Kidney (tissue), 14 donors: ENCODE results near the gene IQGAP3. TPM values are rescaled to one million over a fixed set of nuclear protein-coding genes. Genes with fewer than 3 reads are reported as not detected.

Experiments used
- DNase-seq, 5 donors: peaks; one replicate each; pipeline ENCODE4 v3.0.0-alpha.2; 2013 to 2020
- FAIRE-seq: peaks from 2 replicates; lab custom pipeline; 2012; peaks lifted over from hg19 to GRCh38; lab: Jason Lieb, UNC
- H3K27ac ChIP-seq, 2 donors: one replicate each; pipeline ENCODE4 v1.7.0; 2013; ENCODE audit warnings: low read depth in 2 of 2, low read length in 2 of 2, inconsistent platforms in 1 of 2
- H3K27me3 ChIP-seq: one replicate; pipeline ENCODE4 v1.7.1; 2013; ENCODE audit warnings: low read length, inconsistent platforms; ENCODE audit not compliant: control insufficient read depth, insufficient read depth
- H3K36me3 ChIP-seq, 3 donors: one replicate each; pipeline versions ENCODE4 v1.7.0 to v1.7.1; 2013; ENCODE audit warnings: low read length in 3 of 3, control low read depth in 1 of 3, inconsistent platforms in 1 of 3; ENCODE audit not compliant: insufficient read depth in 3 of 3, control insufficient read depth in 2 of 3
- H3K4me1 ChIP-seq, 3 donors: one replicate each; pipeline versions ENCODE4 v1.7.0 to v1.7.1; 2013; ENCODE audit warnings: low read length in 3 of 3, inconsistent platforms in 1 of 3, low read depth in 1 of 3; ENCODE audit not compliant: control insufficient read depth in 2 of 3, insufficient read depth in 2 of 3
- H3K4me3 ChIP-seq, 3 donors: one replicate each; pipeline versions ENCODE4 v1.7.0 to v1.8.1; 2013; ENCODE audit warnings: low read length in 3 of 3, control low read depth in 1 of 3, inconsistent platforms in 1 of 3
- H3K9ac ChIP-seq, 3 donors: one replicate each; pipeline versions ENCODE4 v1.7.0 to v1.7.1; 2013; ENCODE audit warnings: low read length in 3 of 3, control low read depth in 1 of 3, inconsistent platforms in 1 of 3
- H3K9me3 ChIP-seq, 3 donors: one replicate each; pipeline versions ENCODE4 v1.7.0 to v1.7.1; 2013; ENCODE audit warnings: low read length in 3 of 3, control low read depth in 1 of 3, inconsistent platforms in 1 of 3; ENCODE audit not compliant: control insufficient read depth in 2 of 3, insufficient read depth in 1 of 3
- intact Hi-C: fragments of 100-400 bp; cut with DNase I; formaldehyde crosslinking; loops from one replicate; pipeline ENCODE4 v1.11.1; 2022
- polyA plus RNA-seq: library from polyadenylated mRNA; stranded (reverse); fragments of 350-450 nt; fragmentation: Illumina TruSeq; extraction: RNeasy Lipid Tissue Mini Kit (QIAGEN cat#74804); gene quantifications from one replicate; pipeline ENCODE4 v1.2.3, GENCODE V29; 2014; ENCODE audit warnings: low read depth, low replicate concordance; ENCODE audit not compliant: insufficient read depth
- total RNA-seq: library from RNA; stranded (reverse); fragmentation: NEBNext Ultra II Directional; extraction: Animal tissue kit (Norgen Biotek cat#: 25700); gene quantifications from one replicate; pipeline ENCODE4 v1.2.1, GENCODE V29; 2021
- TF ChIP-seq, protein P1 (sequence below): IDR thresholded peaks from 3 replicates; pipeline ENCODE4 v1.5.1; 2012; ENCODE audit warnings: mild to moderate bottlenecking, moderate library complexity, borderline replicate concordance; ENCODE audit not compliant: insufficient read depth; ENCODE audit errors: extremely low read depth
- donor health status: control.
- donor health status: control.
- donor health status: control.
- donor health status: control.
- donor health status: control.
- donor health status: DM: yes; HTN: yes; CAD: no.
- donor health status: Normal renal cell carcinoma (clear cell type).

The IQGAP3 gene
- total and polyA plus RNA-seq, 2 donors from 2014 or later: 0.13 to 1.7 TPM

DNA sequence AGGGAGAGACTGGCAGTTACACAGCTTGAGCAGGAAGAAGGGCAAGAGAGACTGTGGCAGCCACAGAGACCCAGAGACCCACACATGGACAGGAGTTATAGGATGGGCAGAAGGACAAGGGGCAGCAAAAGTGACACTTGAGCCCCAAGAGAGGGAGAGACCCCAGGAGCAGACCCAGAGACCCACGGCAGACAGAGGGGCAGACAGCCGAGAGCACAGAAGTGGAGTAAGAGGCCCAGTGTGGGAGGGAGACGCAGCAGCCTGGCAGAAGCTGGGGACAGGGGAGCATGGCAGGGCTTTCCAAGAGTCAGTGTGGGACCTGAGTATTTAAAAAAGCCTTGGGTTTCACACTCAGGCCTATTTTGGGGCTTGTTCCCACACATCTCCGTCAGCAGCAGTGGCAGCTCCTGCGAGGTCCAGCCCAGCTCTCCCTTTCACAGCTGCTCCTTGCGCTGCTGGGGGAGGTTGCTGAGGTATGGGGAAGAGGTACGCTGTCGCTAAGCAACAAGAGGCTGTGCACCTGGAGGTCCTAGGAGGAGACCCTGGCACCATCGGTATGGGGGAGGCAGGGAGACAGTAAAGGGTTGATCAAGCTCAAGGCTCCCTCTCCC lies 62.8 kb downstream of the IQGAP3 start:
- intact Hi-C loops: no loop called here
- DNase-seq (peak in 4 of 5 donors; percentile 25 to 46 (median 39)), FAIRE-seq (no peak)
- Histone ChIP-seq H3K9me3 (no peaks in the 10 kb centered on the region), H3K36me3 (no peaks in the 10 kb centered on the region), H3K27ac (no peak overlapping the region), H3K4me1 (peaks cover 0 to 13% (median 7%) of the 10 kb centered on the region in 3 donors), H3K4me3 (no peak overlapping the region), H3K9ac (no peak overlapping the region), H3K27me3 (no peaks in the 10 kb centered on the region)
- TF ChIP-seq, protein P1, sequence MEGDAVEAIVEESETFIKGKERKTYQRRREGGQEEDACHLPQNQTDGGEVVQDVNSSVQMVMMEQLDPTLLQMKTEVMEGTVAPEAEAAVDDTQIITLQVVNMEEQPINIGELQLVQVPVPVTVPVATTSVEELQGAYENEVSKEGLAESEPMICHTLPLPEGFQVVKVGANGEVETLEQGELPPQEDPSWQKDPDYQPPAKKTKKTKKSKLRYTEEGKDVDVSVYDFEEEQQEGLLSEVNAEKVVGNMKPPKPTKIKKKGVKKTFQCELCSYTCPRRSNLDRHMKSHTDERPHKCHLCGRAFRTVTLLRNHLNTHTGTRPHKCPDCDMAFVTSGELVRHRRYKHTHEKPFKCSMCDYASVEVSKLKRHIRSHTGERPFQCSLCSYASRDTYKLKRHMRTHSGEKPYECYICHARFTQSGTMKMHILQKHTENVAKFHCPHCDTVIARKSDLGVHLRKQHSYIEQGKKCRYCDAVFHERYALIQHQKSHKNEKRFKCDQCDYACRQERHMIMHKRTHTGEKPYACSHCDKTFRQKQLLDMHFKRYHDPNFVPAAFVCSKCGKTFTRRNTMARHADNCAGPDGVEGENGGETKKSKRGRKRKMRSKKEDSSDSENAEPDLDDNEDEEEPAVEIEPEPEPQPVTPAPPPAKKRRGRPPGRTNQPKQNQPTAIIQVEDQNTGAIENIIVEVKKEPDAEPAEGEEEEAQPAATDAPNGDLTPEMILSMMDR: no peak

GRCh38 chr1:156508955-156509234 lies 63.5 kb downstream of the IQGAP3 start:
- H3K9ac ChIP-seq: no peak overlapping the region
- H3K4me1 ChIP-seq: peaks cover 0 to 19% (median 14%) of the 10 kb centered on the region in 3 donors
- no peaks in the 10 kb centered on the region for H3K9me3 ChIP-seq
- DNase-seq: no peak
- no peak for FAIRE-seq
- intact Hi-C loops: no loop called here
- H3K27ac ChIP-seq: peak overlapping the region; percentile 43 to 62
- no peaks in the 10 kb centered on the region for H3K36me3 ChIP-seq
- TF ChIP-seq, protein P1: no peak
- H3K27me3 ChIP-seq: no peaks in the 10 kb centered on the region
- no peak overlapping the region for H3K4me3 ChIP-seq

DNA sequence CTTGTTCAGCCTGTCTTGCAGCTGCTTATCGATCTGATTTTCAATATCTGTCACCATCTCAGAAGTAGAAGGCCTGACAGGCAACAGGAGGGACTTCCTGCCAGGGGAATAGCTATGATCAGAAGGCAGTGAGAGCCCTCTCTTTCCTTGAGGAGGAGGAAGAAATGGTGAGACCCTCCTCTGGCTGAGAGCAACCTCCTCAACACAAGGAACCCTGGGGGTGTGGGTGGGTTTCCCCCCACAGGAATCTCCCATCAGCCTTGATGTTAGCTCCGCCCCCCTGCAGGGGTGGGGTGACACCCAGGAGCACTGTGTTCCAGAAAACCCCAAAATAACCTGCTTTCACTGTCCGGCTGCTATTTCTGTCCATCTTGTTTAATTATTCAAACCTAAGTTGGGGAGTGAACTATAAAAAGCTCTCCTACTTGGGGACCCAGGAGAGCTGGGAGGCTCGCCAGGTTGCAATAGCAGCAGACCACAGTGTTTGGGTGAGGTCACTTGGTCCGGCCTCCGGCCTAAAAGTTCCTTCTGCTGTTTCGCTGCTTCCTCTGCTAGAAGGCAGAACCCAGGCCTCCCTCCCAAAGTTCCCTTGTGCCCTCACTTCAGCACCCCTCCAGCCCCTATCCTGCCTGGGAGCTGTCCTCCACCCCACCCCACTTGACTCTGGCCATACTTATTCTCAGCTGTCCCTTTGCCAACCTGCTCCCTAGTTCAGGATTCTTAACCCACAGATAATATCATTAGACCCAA lies 64.0 kb downstream of the IQGAP3 start:
- peak overlapping the region; percentile 43 to 63 for H3K27ac ChIP-seq
- intact Hi-C loops: no loop called here
- H3K36me3 ChIP-seq: no peaks in the 10 kb centered on the region
- peaks cover 0 to 24% (median 19%) of the 10 kb centered on the region in 3 donors for H3K4me1 ChIP-seq
- no peak overlapping the region for H3K9ac ChIP-seq
- no peak overlapping the region for H3K4me3 ChIP-seq
- no peaks in the 10 kb centered on the region for H3K27me3 ChIP-seq
- TF ChIP-seq, protein P1: no peak
- DNase-seq (peak in 1 of 5 donors; percentile 35), FAIRE-seq (no peak)
- no peaks in the 10 kb centered on the region for H3K9me3 ChIP-seq
